Measurements from ENCODE around the gene MYRF. TPM values are rescaled to one million over a fixed set of nuclear protein-coding genes. Genes with fewer than 3 reads are reported as not detected.

MYRF gene
- total and polyA plus RNA-seq, 2 of the 13 experiments (the other 11 are each of a cell fraction or from before 2014, with no cell fraction given) = 10.2 to 25.9 TPM

- TF ChIP-seq KDM2A (CRISPR knock-in tag; IDR thresholded peaks at IDR 0.05; ENCODE audit: borderline replicate concordance, low read depth) = peak; percentile 74
- TF ChIP-seq HMGA1 (CRISPR knock-in tag; conservative IDR thresholded peaks at IDR 0.05) = no peak
- no peak for TF ChIP-seq BRD4 (CRISPR knock-in tag; IDR thresholded peaks at IDR 0.05)
- peak; percentile 79; the same call in 1 of the 2 replicates for TF ChIP-seq ZNF598 (CRISPR knock-in tag; IDR thresholded peaks at IDR 0.05; ENCODE audit: borderline replicate concordance)
- no peak for TF ChIP-seq NFIB (CRISPR knock-in tag; IDR thresholded peaks at IDR 0.05; ENCODE audit: borderline replicate concordance)
- TF ChIP-seq CBX1 (IDR thresholded peaks at IDR 0.05; ENCODE audit: low read depth) = no peak
- TF ChIP-seq AGO2 (optimal IDR thresholded peaks at IDR 0.05; ENCODE audit: low read depth, low read length) = peak; percentile 17
- TF ChIP-seq BHLHE40 (IDR thresholded peaks at IDR 0.05; ENCODE audit: low read length) = peak; percentile 88
- TF ChIP-seq HMGXB4 (CRISPR knock-in tag; IDR thresholded peaks at IDR 0.05; ENCODE audit: borderline replicate concordance in 1 of 2, low read depth in 1 of 2) = peak in 1 of 2 experiments; percentile 39; a peak in 1 of 4 replicates
- TF ChIP-seq TFAP4 (IDR thresholded peaks at IDR 0.05; ENCODE audit: borderline replicate concordance, low read depth) = peak; percentile 91
- TF ChIP-seq ZNF687 (CRISPR knock-in tag; IDR thresholded peaks at IDR 0.05) = peak; percentile 60
- no peak for TF ChIP-seq ZNF17 (CRISPR knock-in tag; IDR thresholded peaks at IDR 0.05)
- TF ChIP-seq PRDM10 (CRISPR knock-in tag; IDR thresholded peaks at IDR 0.05; ENCODE audit: low read depth) = 0 out of 2 replicates have a peak, but pooled peaks have one; percentile 52
- TF ChIP-seq CREB1 (IDR thresholded peaks at IDR 0.05) = peak; percentile 15; the same call in 1 of the 2 replicates
- TF ChIP-seq CREB1 (CRISPR knock-in tag; IDR thresholded peaks at IDR 0.05) = no peak
These were observed 19.1 kb upstream of the MYRF start (continued) for GRCh38 chr11:61733120-61733978.

All from HepG2 (cell line).